ENCODE data around the gene MRM2.

GRCh38 chr7:2217716-2218443 lies 24.1 kb downstream of the MRM2 start:
- no peak for TF ChIP-seq TAF1 (conservative IDR thresholded peaks at IDR 0.05)
- no peak for TF ChIP-seq REST (IDR thresholded peaks at IDR 0.05)
